GM18508 (cell line): ENCODE measurements around the gene PRAMEF2.
"Not testable (repeated sequence)": the region's sequence is repeated elsewhere in the genome, so short reads cannot be mapped to it uniquely, and the experiment has no call there.

Source experiments
- ATAC-seq: cut with Tn5 transposase; IDR thresholded peaks from one replicate; pipeline ENCODE4 v1.9.1; 2021; ENCODE audit warnings: moderate number of reproducible peaks; ENCODE audit not compliant: insufficient read depth, unreplicated experiment

Gene PRAMEF2

GRCh38 chr1:12856786-12857185 is at the start of gene PRAMEF2:
Gene PRAMEF2 (plus strand): TSS chr1:12857086. CDS start chr1:12859010, 1,924 bp downstream.
- ATAC-seq: not testable (repeated sequence)

- ATAC-seq: no peak
Measured at GRCh38 chr1:12809933-12810332, 47.0 kb upstream of the PRAMEF2 start.

- ATAC-seq: no peak
Measured at GRCh38 chr1:12810691-12811408, 46.0 kb upstream of the PRAMEF2 start.

- ATAC-seq: no peak
Measured at GRCh38 chr1:12811409-12811784, 45.5 kb upstream of the PRAMEF2 start.

- not testable (repeated sequence) for ATAC-seq
Measured at GRCh38 chr1:12819061-12819460, 37.8 kb upstream of the PRAMEF2 start.

GRCh38 chr1:12831310-12831709 is 25.6 kb upstream of the PRAMEF2 start, which contains the start of gene PRAMEF11:
Gene PRAMEF11 (minus strand): TSS chr1:12831410. CDS start chr1:12828789, 2,621 bp downstream.
- not testable (repeated sequence) for ATAC-seq

- ATAC-seq: not testable (repeated sequence)
Measured at GRCh38 chr1:12833251-12833650, 23.6 kb upstream of the PRAMEF2 start.

GRCh38 chr1:12848620-12849019 is 8.3 kb upstream of the PRAMEF2 start, which contains the start of gene HNRNPCL1:
Gene HNRNPCL1 (minus strand): TSS chr1:12848720. CDS start chr1:12848289, 431 bp downstream.
- not testable (repeated sequence) for ATAC-seq

- no peak for ATAC-seq
Measured at GRCh38 chr1:12851779-12852178, 5.1 kb upstream of the PRAMEF2 start.

GRCh38 chr1:12863131-12863880 is 6.4 kb downstream of the PRAMEF2 start:
- not testable (repeated sequence) for ATAC-seq

GRCh38 chr1:12878453-12878852 is 21.6 kb downstream of the PRAMEF2 start:
- not testable (repeated sequence) for ATAC-seq

- not testable (repeated sequence) for ATAC-seq
Measured at GRCh38 chr1:12886101-12886500, 29.2 kb downstream of the PRAMEF2 start, which contains the start of gene PRAMEF4. Gene PRAMEF4 (minus strand): TSS chr1:12886201. CDS start chr1:12883394, 2,807 bp downstream.

GRCh38 chr1:12898170-12898569 is 41.3 kb downstream of the PRAMEF2 start, which contains the start of gene PRAMEF10:
Gene PRAMEF10 (minus strand): TSS chr1:12898270. CDS start chr1:12895847, 2,423 bp downstream.
- not testable (repeated sequence) for ATAC-seq

- ATAC-seq: not testable (repeated sequence)
Measured at GRCh38 chr1:12899186-12899585, 42.3 kb downstream of the PRAMEF2 start.

GRCh38 chr1:12903793-12904572 is 47.1 kb downstream of the PRAMEF2 start:
- not testable (repeated sequence) for ATAC-seq
